GM12878 (cell line): Measurements from ENCODE around the gene MED1. TPM values are rescaled to one million over a fixed set of nuclear protein-coding genes. Genes with fewer than 3 reads are reported as not detected.

Experiments used
- ATAC-seq: fragments of 200-7000 bp; cut with Tn5 transposase; 3 replicates; pipeline ENCODE4 v1.9.1; 2020; ENCODE audit warnings: mild to moderate bottlenecking, moderate library complexity
- BruUV-seq: library from RNA; stranded (reverse); fragments of 400-500 nt; replicated peaks from 2 replicates; lab custom pipeline; 2021; lab: Mats Ljungman, UMichigan
- CTCF ChIA-PET: fragments of 300-600 bp; sonication (Branson Sonifier 250); formaldehyde crosslinking; extraction: SDS; loops from one replicate; lab custom pipeline; 2021; ENCODE audit warnings: inconsistent platforms; lab: Yijun Ruan, JAX
- POLR2A ChIA-PET: fragments of 350-600 bp; formaldehyde crosslinking; extraction: SDS; loops from one replicate; lab custom pipeline; 2021; ENCODE audit warnings: inconsistent platforms; lab: Charles Lee
- RAD21 ChIA-PET: fragments of 300-600 bp; sonication (Branson Sonifier 250); formaldehyde crosslinking; loops from one replicate; lab custom pipeline; 2023; ENCODE audit warnings: antibody characterized with exemption; ENCODE audit not compliant: unreplicated experiment; lab: Charles Lee
- SMC1A ChIA-PET: fragments of 300-600 bp; sonication (Branson Sonifier 250); formaldehyde crosslinking; loops from one replicate; lab custom pipeline; 2023; ENCODE audit not compliant: unreplicated experiment, uncharacterized antibody; lab: Charles Lee
- DNase-seq: peaks from one replicate; pipeline ENCODE4 v3.0.0-alpha.2; 2011; ENCODE audit warnings: low read depth, low spot score
- FAIRE-seq: peaks from 3 replicates; lab custom pipeline; 2011; peaks lifted over from hg19 to GRCh38; lab: Jason Lieb, UNC
- H2AFZ ChIP-seq: 2 replicates; pipeline ENCODE4 v1.6.0; 2011; ENCODE audit warnings: low read depth, low read length, control low read depth; ENCODE audit not compliant: control insufficient read depth
- H3K27ac ChIP-seq: 2 replicates; pipeline ENCODE4 v1.5.1; 2011; ENCODE audit warnings: control low read depth; ENCODE audit not compliant: control insufficient read depth, insufficient read depth
- H3K27me3 ChIP-seq, 2 experiments: replicated peaks in 1 of 2; 2 replicates each; pipeline versions ENCODE4 v1.6.0 to v1.6.1; 2011; ENCODE audit warnings: low read length in 1 of 2; ENCODE audit not compliant: control insufficient read depth in 2 of 2, insufficient read depth in 2 of 2
- H3K36me3 ChIP-seq, 2 experiments: 2 replicates each; pipeline ENCODE4 v1.5.1; 2011; ENCODE audit warnings: low read length in 1 of 2; ENCODE audit not compliant: control insufficient read depth in 2 of 2, insufficient read depth in 2 of 2
- H3K4me1 ChIP-seq: 2 replicates; pipeline ENCODE4 v1.6.1; 2011; ENCODE audit warnings: mild to moderate bottlenecking, low read length, moderate library complexity, mixed read lengths; ENCODE audit not compliant: control insufficient read depth, insufficient read depth
- H3K4me2 ChIP-seq: 2 replicates; pipeline ENCODE4 v1.6.0; 2011; ENCODE audit warnings: control low read depth; ENCODE audit not compliant: control insufficient read depth, insufficient read depth
- H3K4me3 ChIP-seq: fragments of 200-600 bp; sonication (generic); 2 replicates; pipeline ENCODE4 v1.5.1; 2016
- H3K79me2 ChIP-seq: 2 replicates; pipeline ENCODE4 v1.6.0; 2011; ENCODE audit warnings: low read length; ENCODE audit not compliant: control insufficient read depth, insufficient read depth
- H3K9ac ChIP-seq: 2 replicates; pipeline ENCODE4 v1.8.0; 2011; ENCODE audit warnings: low read length, control low read depth, mixed read lengths; ENCODE audit not compliant: control insufficient read depth, insufficient read depth
- H3K9me3 ChIP-seq: replicated peaks from 3 replicates; pipeline ENCODE4 v1.5.1; 2011; ENCODE audit warnings: mild to moderate bottlenecking, low read length; ENCODE audit not compliant: control insufficient read depth, insufficient read depth
- H4K20me1 ChIP-seq: 2 replicates; pipeline ENCODE4 v1.6.0; 2011; ENCODE audit not compliant: control insufficient read depth, insufficient read depth
- CHD1 ChIP-seq: IDR thresholded peaks from 2 replicates; pipeline ENCODE4 v1.6.1; 2012; ENCODE audit warnings: low read depth, low read length, improper control_type of control experiment
- EGR1 ChIP-seq, 2 experiments: IDR thresholded peaks; 1 replicate in 1 of 2; 2 replicates in 1 of 2; pipeline ENCODE4 v1.6.1; 2011 to 2012; ENCODE audit warnings: low read depth in 2 of 2, low read length in 2 of 2, borderline replicate concordance in 1 of 2, mild to moderate bottlenecking in 1 of 2, moderate library complexity in 1 of 2
- EZH2 ChIP-seq: IDR thresholded peaks from 2 replicates; pipeline ENCODE4 v1.6.1; 2012; ENCODE audit warnings: low read depth, mild to moderate bottlenecking, control low read depth, inconsistent platforms, low read length, borderline replicate concordance; ENCODE audit not compliant: control insufficient read depth
- KAT2A ChIP-seq: conservative IDR thresholded peaks from 2 replicates; pipeline ENCODE4 v1.6.1; 2011; ENCODE audit warnings: low read depth, low read length; ENCODE audit not compliant: control insufficient read depth
- MTA3 ChIP-seq: IDR thresholded peaks from 2 replicates; pipeline ENCODE4 v1.6.1; 2012; ENCODE audit warnings: low read length, inconsistent platforms, borderline replicate concordance
- SIX5 ChIP-seq: IDR thresholded peaks from 2 replicates; pipeline ENCODE4 v1.6.1; 2011; ENCODE audit warnings: mild to moderate bottlenecking, low read depth, low read length, moderate library complexity; ENCODE audit not compliant: severe bottlenecking
- SREBF1 ChIP-seq: IDR thresholded peaks from 2 replicates; pipeline ENCODE4 v1.6.1; 2012; ENCODE audit warnings: mild to moderate bottlenecking, low read length
- TCF3 ChIP-seq: IDR thresholded peaks from 2 replicates; pipeline ENCODE4 v1.6.1; 2012; ENCODE audit warnings: low read depth, mild to moderate bottlenecking, low read length, borderline replicate concordance; ENCODE audit not compliant: insufficient read depth
- WRNIP1 ChIP-seq: IDR thresholded peaks from 2 replicates; pipeline ENCODE4 v1.6.1; 2011; ENCODE audit warnings: low read depth, low read length, improper control_type of control experiment, borderline replicate concordance
- ZNF622 ChIP-seq: fragments of 450-650 bp; IDR thresholded peaks from 2 replicates; pipeline ENCODE4 v1.6.1; 2017; ENCODE audit warnings: mild to moderate bottlenecking, inconsistent platforms
- WGBS: methylation state at CpG from one replicate; pipeline ENCODE4 v1.1.6; 2016; ENCODE audit warnings: low lambda C conversion rate; ENCODE audit not compliant: insufficient replicate concordance, insufficient coverage; ENCODE audit errors: missing lambda C conversion rate; 5-methylcytosine and 5-hydroxymethylcytosine counted together
- in situ Hi-C: fragments of 300-500 bp; cut with MboI; formaldehyde crosslinking; loops from 9 replicates; pipeline ENCODE4 v1.14.3; 2018; ENCODE audit warnings: mixed read lengths
- intact Hi-C: fragments of 100-400 bp; cut with micrococcal nuclease; formaldehyde crosslinking; loops from one replicate; pipeline ENCODE4 v1.14.2; 2022; ENCODE audit not compliant: unreplicated experiment
- polyA plus RNA-seq, 11 experiments: library from polyadenylated mRNA; depleted of rRNA in 4 of 11; unstranded in 6 of 11; stranded (reverse) in 5 of 11; fragments of >200 nt; fragmentation: Nextera tagmentation in 4 of 11; fragmentation: Illumina TruSeq in 1 of 11; extraction: Ambion mirVana in 4 of 11; extraction: Trizol in 1 of 11; gene quantifications; 1 replicate in 1 of 11; 2 replicates in 10 of 11; pipeline versions ENCODE4 v1.2.1 to v1.2.3, GENCODE V29; 2011 to 2016; ENCODE audit warnings: inconsistent platforms in 2 of 11, missing spikeins in 2 of 11, low read depth in 1 of 11
- total RNA-seq, 4 experiments: library from RNA; depleted of rRNA in 3 of 4; stranded (reverse); fragments of >200 nt in 3 of 4; fragmentation: Illumina TruSeq in 1 of 4; extraction: Trizol in 1 of 4; gene quantifications; 2 replicates each; pipeline versions ENCODE4 v1.2.1 to v1.2.3, GENCODE V29; 2013 to 2021
- TF ChIP-seq, protein P1 (sequence below): fragments of 450-650 bp; IDR thresholded peaks from 2 replicates; pipeline ENCODE4 v1.6.1; 2017; ENCODE audit warnings: borderline replicate concordance
- TF ChIP-seq, protein P2 (sequence below): fragments of 450-650 bp; formaldehyde crosslinking; IDR thresholded peaks from 2 replicates; pipeline ENCODE4 v1.4.0; 2022; ENCODE audit warnings: mild to moderate bottlenecking, moderate library complexity

The MED1 gene
- total and polyA plus RNA-seq, 10 of the 15 experiments (the other 5 are each of a cell fraction or from before 2014, with no cell fraction given) = 8.7 to 50.1 (median 30.1) TPM

DNA sequence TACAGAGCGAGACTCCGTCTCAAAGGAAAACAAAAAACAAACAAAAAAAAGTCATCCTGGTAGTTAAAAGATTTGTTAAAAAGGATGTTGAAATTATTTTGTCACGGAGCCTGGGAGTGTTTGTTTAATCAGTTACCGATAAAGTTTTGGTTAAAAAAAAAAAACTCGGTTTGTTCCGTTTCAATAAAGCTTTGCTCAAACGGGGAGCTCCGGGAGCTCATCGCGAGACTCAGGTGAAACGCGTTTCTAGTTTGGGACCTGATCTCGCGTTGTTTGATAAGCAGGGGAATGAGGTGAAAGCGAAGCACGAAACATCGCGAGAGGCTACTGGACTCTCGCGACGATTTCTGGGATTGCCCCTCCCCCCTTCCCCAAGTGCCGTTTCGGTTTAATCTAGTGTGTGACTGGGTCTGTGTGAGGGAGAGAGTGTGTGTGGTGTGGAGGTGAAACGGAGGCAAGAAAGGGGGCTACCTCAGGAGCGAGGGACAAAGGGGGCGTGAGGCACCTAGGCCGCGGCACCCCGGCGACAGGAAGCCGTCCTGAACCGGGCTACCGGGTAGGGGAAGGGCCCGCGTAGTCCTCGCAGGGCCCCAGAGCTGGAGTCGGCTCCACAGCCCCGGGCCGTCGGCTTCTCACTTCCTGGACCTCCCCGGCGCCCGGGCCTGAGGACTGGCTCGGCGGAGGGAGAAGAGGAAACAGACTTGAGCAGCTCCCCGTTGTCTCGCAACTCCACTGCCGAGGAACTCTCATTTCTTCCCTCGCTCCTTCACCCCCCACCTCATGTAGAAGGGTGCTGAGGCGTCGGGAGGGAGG lies 10.3 kb upstream of the MED1 start, which contains the start of gene CDK12 (continued):
- TF ChIP-seq, protein P1, sequence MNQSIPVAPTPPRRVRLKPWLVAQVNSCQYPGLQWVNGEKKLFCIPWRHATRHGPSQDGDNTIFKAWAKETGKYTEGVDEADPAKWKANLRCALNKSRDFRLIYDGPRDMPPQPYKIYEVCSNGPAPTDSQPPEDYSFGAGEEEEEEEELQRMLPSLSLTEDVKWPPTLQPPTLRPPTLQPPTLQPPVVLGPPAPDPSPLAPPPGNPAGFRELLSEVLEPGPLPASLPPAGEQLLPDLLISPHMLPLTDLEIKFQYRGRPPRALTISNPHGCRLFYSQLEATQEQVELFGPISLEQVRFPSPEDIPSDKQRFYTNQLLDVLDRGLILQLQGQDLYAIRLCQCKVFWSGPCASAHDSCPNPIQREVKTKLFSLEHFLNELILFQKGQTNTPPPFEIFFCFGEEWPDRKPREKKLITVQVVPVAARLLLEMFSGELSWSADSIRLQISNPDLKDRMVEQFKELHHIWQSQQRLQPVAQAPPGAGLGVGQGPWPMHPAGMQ = peak; percentile 98
- TF ChIP-seq ZNF622 (no peak), KAT2A (no peak), TCF3 (0 out of 2 replicates have a peak, but pooled peaks have one; percentile 9), EZH2 (no peak), SIX5 (peak; percentile 14), EGR1 (IDR thresholded peaks at IDR 0.05; ENCODE audit: borderline replicate concordance in 1 of 2, low read depth in 2 of 2, low read length in 2 of 2) (0 out of 3 replicates have a peak, but pooled peaks of 1 of the 2 experiments have one; percentile 17), WRNIP1 (no peak), CHD1 (0 out of 2 replicates have a peak, but pooled peaks have one; percentile 88)
- TF ChIP-seq, all 136 proteins: peak for 71

DNA sequence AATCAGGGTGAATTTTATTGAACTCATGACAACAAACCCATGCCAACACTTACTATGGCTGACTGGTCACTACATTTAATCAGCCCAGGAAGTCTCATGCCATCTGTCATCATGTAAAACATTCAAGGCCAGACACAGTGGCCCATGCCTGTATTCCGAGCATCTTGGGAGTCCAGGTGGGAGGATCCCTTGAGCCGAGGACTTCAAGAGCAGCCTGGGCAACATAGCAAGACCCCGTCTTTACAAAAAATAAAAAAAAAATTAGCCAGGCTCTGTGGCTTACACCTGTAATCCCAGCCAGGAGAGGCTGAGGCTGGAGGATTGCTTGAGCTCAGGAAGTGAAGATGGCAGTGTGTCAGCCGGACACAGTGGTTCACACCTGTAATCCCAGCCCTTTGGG lies 4.9 kb upstream of the MED1 start:
- CTCF ChIA-PET = interaction anchor here (0.6 kb wide), 1 partner anchor 73 kb away, joined by 3 read pairs; no protein-coding TSS in a partner anchor
- in situ Hi-C loops = no loop called here
- H2AFZ ChIP-seq = no peak overlapping the region
- no peak for DNase-seq
- no peaks in the 10 kb centered on the region for H4K20me1 ChIP-seq
- H3K4me3 ChIP-seq = no peak overlapping the region
- H3K9me3 ChIP-seq = no peaks in the 10 kb centered on the region
- intact Hi-C loops = no loop called here
- TF ChIP-seq MTA3 (no peak), EGR1 (IDR thresholded peaks at IDR 0.05; ENCODE audit: borderline replicate concordance in 1 of 2, low read depth in 2 of 2, low read length in 2 of 2) (no peak), SREBF1 (no peak)
- TF ChIP-seq, protein P2, sequence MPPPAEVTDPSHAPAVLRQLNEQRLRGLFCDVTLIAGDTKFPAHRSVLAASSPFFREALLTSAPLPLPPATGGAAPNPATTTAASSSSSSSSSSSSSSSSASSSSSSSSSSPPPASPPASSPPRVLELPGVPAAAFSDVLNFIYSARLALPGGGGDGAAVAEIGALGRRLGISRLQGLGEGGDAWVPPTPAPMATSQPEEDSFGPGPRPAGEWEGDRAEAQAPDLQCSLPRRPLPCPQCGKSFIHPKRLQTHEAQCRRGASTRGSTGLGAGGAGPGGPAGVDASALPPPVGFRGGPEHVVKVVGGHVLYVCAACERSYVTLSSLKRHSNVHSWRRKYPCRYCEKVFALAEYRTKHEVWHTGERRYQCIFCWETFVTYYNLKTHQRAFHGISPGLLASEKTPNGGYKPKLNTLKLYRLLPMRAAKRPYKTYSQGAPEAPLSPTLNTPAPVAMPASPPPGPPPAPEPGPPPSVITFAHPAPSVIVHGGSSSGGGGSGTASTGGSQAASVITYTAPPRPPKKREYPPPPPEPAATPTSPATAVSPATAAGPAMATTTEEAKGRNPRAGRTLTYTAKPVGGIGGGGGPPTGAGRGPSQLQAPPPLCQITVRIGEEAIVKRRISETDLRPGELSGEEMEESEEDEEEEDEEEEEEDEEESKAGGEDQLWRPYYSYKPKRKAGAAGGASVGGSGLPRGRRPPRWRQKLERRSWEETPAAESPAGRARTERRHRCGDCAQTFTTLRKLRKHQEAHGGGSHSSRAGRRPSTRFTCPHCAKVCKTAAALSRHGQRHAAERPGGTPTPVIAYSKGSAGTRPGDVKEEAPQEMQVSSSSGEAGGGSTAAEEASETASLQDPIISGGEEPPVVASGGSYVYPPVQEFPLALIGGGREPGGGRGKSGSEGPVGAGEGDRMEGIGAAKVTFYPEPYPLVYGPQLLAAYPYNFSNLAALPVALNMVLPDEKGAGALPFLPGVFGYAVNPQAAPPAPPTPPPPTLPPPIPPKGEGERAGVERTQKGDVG (CRISPR knock-in tag) = no peak
- no peak overlapping the region for H3K4me2 ChIP-seq
- H3K79me2 ChIP-seq = peaks cover 5% of the 10 kb centered on the region
- POLR2A ChIA-PET = interaction anchor here (0.6 kb wide), 1 partner anchor 35 kb away, joined by 5 read pairs; no protein-coding TSS in a partner anchor
- no peak for ATAC-seq
- no peaks in the 10 kb centered on the region for H3K27me3 ChIP-seq
- no peak overlapping the region for H3K27ac ChIP-seq
- 54% methylated on average over 4 of the region's 4 CpGs for whole genome bisulfite sequencing
- no peaks in the 10 kb centered on the region for H3K36me3 ChIP-seq
- RAD21 ChIA-PET = no interaction called here
- H3K9ac ChIP-seq = no peak overlapping the region
- H3K4me1 ChIP-seq = no peaks in the 10 kb centered on the region
- no peak for FAIRE-seq
- SMC1A ChIA-PET = no interaction called here
- BruUV-seq = no TSS peak
